SK-N-SH treated with all-trans-retinoic acid at 6 μM for 48 hours (cell line): ENCODE results near the gene USP7.

Source experiments
- CSDC2 ChIP-seq: fragments of 250-450 bp; sonication (Bioruptor Pico); IDR thresholded peaks from 2 replicates; pipeline ENCODE4 v1.5.0; 2020; ENCODE audit warnings: mild to moderate bottlenecking, moderate library complexity
- CSRNP3 ChIP-seq: fragments of 250-450 bp; sonication (Bioruptor Pico); IDR thresholded peaks from 2 replicates; pipeline ENCODE4 v1.5.1; 2021; ENCODE audit warnings: mild to moderate bottlenecking, moderate library complexity
- ESRRG ChIP-seq: fragments of 250-450 bp; sonication (Bioruptor Pico); IDR thresholded peaks from 2 replicates; pipeline ENCODE4 v1.6.1; 2021; ENCODE audit warnings: mild to moderate bottlenecking
- OSR1 ChIP-seq: fragments of 250-450 bp; sonication (Bioruptor Pico); IDR thresholded peaks from 2 replicates; pipeline ENCODE4 v1.8.0; 2022; ENCODE audit warnings: moderate library complexity, mild to moderate bottlenecking, inconsistent platforms
- PATZ1 ChIP-seq: fragments of 250-450 bp; sonication (Bioruptor Pico); IDR thresholded peaks from 2 replicates; pipeline ENCODE4 v1.8.0; 2020; ENCODE audit warnings: mild to moderate bottlenecking, moderate library complexity, borderline replicate concordance
- RARB ChIP-seq: fragments of 250-450 bp; sonication (Bioruptor Pico); IDR thresholded peaks from 2 replicates; pipeline ENCODE4 v1.8.0; 2021; ENCODE audit warnings: mild to moderate bottlenecking, moderate library complexity
- SNAI2 ChIP-seq: fragments of 250-450 bp; sonication (Bioruptor Pico); IDR thresholded peaks from 2 replicates; pipeline ENCODE4 v1.5.0; 2020; ENCODE audit warnings: mild to moderate bottlenecking, moderate library complexity
- TOX ChIP-seq: fragments of 250-450 bp; sonication (Bioruptor Pico); IDR thresholded peaks from 2 replicates; pipeline ENCODE4 v1.8.0; 2021; ENCODE audit warnings: mild to moderate bottlenecking, moderate library complexity, borderline replicate concordance
- ZC3H10 ChIP-seq: fragments of 250-450 bp; sonication (Bioruptor Pico); IDR thresholded peaks from 2 replicates; pipeline ENCODE4 v1.5.1; 2021; ENCODE audit warnings: mild to moderate bottlenecking, moderate library complexity
- ZFP30 ChIP-seq: fragments of 450-650 bp; formaldehyde crosslinking; IDR thresholded peaks from 2 replicates; pipeline ENCODE4 v1.5.0; 2022; ENCODE audit warnings: mild to moderate bottlenecking, moderate library complexity
- ZNF565 ChIP-seq: fragments of 450-650 bp; formaldehyde crosslinking; conservative IDR thresholded peaks from 2 replicates; pipeline ENCODE4 v1.5.0; 2020; ENCODE audit warnings: low read depth, mild to moderate bottlenecking, moderate library complexity
- TF ChIP-seq, protein P1 (sequence below): fragments of 250-450 bp; sonication (Bioruptor Pico); IDR thresholded peaks from 2 replicates; pipeline ENCODE4 v1.8.0; 2021; ENCODE audit warnings: low read depth, mild to moderate bottlenecking, moderate library complexity, borderline replicate concordance

DNA sequence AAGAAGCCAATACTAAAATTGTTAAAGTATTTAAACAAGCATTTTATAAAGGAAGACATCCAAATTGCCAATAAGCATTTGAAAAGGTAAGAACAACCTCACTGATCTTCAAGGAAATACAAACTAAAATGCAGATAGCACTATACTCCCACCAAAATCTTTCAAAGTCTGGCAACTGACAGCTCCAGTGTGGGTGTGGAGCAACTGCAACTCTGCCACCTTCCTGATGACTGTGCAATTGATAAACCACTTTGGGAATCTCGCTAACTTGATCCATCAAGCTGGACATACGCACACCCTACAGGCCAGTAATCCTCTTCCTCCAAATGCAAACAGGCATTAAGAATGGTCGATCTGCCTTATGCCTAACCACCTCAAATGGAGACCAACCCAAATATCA, 49.6 kb downstream of the USP7 start:
- no peak for TF ChIP-seq CSDC2 (CRISPR knock-in tag)
- no peak for TF ChIP-seq ZC3H10
- TF ChIP-seq PATZ1 (CRISPR knock-in tag) = no peak
- no peak for TF ChIP-seq SNAI2 (CRISPR knock-in tag)
- TF ChIP-seq ZNF565 (CRISPR knock-in tag) = no peak
- no peak for TF ChIP-seq OSR1 (CRISPR knock-in tag)
- no peak for TF ChIP-seq RARB (CRISPR knock-in tag)
- TF ChIP-seq CSRNP3 (CRISPR knock-in tag) = no peak
- no peak for TF ChIP-seq TOX (CRISPR knock-in tag)
- TF ChIP-seq ZFP30 = no peak
- no peak for TF ChIP-seq ESRRG (CRISPR knock-in tag)
- TF ChIP-seq, protein P1, sequence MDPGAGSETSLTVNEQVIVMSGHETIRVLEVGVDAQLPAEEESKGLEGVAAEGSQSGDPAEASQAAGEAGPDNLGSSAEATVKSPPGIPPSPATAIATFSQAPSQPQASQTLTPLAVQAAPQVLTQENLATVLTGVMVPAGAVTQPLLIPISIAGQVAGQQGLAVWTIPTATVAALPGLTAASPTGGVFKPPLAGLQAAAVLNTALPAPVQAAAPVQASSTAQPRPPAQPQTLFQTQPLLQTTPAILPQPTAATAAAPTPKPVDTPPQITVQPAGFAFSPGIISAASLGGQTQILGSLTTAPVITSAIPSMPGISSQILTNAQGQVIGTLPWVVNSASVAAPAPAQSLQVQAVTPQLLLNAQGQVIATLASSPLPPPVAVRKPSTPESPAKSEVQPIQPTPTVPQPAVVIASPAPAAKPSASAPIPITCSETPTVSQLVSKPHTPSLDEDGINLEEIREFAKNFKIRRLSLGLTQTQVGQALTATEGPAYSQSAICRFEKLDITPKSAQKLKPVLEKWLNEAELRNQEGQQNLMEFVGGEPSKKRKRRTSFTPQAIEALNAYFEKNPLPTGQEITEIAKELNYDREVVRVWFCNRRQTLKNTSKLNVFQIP (CRISPR knock-in tag) = no peak
